Activated T-cell treated with anti-CD3 and anti-CD28 coated beads, Interleukin-2, amount 50 U/mL, for 72 hours (primary cell): ENCODE measurements around the gene MAFB. TPM values are rescaled to one million over a fixed set of nuclear protein-coding genes. Genes with fewer than 3 reads are reported as not detected.
A peak's percentile ranks its signal among the peaks of the same experiment; 100 is the strongest.

Experiments
- ATAC-seq, 2 donors: fragments of 150-1000 bp; cut with Tn5 transposase; replicated peaks in 1 of 2; 2 replicates each; pipeline ENCODE4 v1.10.0; 2021; ENCODE audit warnings: moderate library complexity in 2 of 2, mild to moderate bottlenecking in 1 of 2
- DNase-seq, 2 donors: peaks; one replicate each; pipeline ENCODE4 v3.0.0; 2021 to 2022; ENCODE audit warnings: mixed read lengths in 1 of 2
- H3K27ac Mint-ChIP-seq: one replicate; pipeline ENCODE4 v1.8.0; 2022; ENCODE audit warnings: mild to moderate bottlenecking, moderate library complexity, mixed read lengths
- H3K27me3 Mint-ChIP-seq: one replicate; pipeline ENCODE4 v1.8.0; 2022; ENCODE audit warnings: low read depth, mixed read lengths
- H3K36me3 Mint-ChIP-seq, 2 donors: one replicate each; pipeline ENCODE4 v1.8.0; 2022; ENCODE audit warnings: mixed read lengths in 2 of 2, mild to moderate bottlenecking in 1 of 2; ENCODE audit not compliant: insufficient read depth in 2 of 2
- H3K4me1 Mint-ChIP-seq: one replicate; pipeline ENCODE4 v1.8.0; 2022; ENCODE audit warnings: low read depth, mixed read lengths
- H3K4me3 Mint-ChIP-seq, 2 donors: one replicate each; pipeline ENCODE4 v1.8.0; 2022; ENCODE audit warnings: mild to moderate bottlenecking in 2 of 2, mixed read lengths in 2 of 2, moderate library complexity in 2 of 2
- H3K9me3 Mint-ChIP-seq, 2 donors: one replicate each; pipeline ENCODE4 v1.8.0; 2022; ENCODE audit warnings: mixed read lengths in 2 of 2
- total RNA-seq, 2 donors: library from RNA; stranded (reverse); gene quantifications; one replicate each; pipeline ENCODE4 v1.2.3, GENCODE V29; 2022

MAFB gene
- total RNA-seq, 2 donors from 2014 or later, result 0.19 to 0.39 TPM

DNA sequence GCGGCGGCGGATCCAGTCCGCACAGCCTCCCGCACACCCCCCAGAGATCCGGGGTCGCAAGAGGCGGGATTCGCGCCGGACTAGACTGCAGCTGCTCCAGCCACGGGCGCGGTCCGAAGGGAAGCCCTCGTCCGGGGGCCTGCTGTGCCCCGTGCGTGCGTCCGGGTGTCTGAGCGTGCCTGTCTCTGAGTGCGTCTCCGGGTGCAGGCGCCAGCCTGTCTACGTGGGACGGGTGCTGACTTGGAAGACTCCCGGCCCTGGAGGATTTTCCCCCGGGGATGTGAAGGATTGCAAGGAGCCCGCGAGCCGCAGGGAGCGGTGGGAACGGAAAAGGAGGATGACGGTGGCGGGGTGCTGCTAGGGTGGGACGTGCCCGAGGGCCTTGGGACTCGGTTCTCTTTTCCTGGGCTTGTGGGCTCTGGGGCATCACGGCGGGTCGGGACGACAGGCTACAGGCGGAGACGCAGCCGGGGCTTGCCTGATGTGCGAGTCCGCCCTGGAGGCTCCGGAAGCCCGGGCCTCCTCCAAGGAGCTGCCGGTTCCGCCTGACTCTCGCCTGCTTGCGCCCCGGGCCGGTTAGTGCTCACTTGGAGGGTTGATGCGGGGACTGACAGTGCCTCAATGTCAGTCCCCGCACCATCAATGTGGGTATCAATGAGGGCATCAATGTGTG lies 5.7 kb downstream of the MAFB start:
- no peaks in the 10 kb centered on the region for H3K9me3 Mint-ChIP-seq
- H3K27ac Mint-ChIP-seq, result no peak overlapping the region
- H3K4me1 Mint-ChIP-seq, result peaks cover 1% of the 10 kb centered on the region
- DNase-seq (no peak), ATAC-seq (no peak)
- peaks cover 85% of the 10 kb centered on the region for H3K27me3 Mint-ChIP-seq
- no peaks in the 10 kb centered on the region for H3K36me3 Mint-ChIP-seq
- H3K4me3 Mint-ChIP-seq, result peak overlapping the region in 1 of 2 donors; percentile 49

DNA sequence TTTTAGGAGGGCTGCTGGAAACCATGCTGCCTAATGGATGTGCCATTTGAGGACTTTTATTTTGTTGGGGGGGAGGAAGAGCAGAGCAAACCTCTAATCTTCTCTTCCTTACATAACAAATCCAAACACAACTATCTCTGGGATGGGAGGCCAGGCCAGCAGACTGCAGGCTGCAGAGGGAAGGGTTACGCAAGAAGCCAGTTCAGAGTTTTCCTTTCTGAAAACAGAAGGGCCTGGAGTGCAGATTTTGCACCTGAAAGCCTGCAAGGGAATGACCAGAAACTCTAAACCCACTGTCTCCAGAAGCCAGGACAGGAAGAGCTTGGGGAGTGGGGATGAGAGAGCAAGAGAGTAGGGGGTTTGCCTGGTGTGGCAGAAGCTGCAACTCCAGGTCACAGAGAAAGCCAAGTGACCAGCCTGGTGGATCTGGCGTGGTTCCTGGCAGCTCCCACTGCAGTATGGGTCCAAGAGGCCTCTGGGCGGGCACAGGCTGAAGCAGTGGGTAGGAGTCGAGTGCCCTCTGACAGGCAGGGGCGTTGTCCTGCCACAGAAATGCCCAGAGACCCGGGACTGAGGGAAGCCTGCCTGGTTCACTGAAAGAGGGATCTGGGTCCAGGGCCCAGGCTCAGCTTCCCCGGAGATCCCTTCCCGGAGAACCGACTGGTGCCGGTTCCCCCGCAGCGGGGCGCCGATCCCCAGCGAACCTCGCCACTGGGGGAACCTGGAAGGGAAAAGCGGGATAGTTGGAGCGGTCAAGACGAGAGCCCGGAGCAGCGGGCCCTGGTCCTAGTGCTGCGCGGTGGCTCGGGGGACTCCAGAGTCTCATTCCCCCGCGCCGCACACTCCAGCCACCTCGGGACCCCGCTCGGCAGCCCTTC lies 6.7 kb downstream of the MAFB start:
- H3K9me3 Mint-ChIP-seq, result no peaks in the 10 kb centered on the region

DNA sequence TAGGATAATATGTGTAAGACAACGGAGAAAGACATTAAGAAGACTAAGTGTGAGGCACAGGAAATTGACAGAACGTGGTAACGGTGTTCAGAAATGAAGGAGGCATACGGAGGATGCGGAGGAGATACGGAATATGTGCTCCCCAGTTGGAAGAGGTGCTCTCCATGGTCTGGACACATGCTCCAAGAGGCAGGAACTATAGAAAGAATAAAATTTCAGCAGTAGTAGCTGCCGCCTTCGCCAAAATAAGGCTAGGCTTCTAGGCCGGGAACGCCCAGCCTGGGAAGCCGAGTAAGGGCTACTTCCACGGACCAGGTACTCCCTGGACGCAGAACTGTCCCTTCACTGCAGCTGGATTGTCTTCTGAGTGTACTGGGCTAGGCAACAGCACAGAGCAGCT lies 7.4 kb downstream of the MAFB start:
- Mint-ChIP-seq H3K9me3 (no peaks in the 10 kb centered on the region), H3K27me3 (peaks cover 84% of the 10 kb centered on the region), H3K4me3 (no peak overlapping the region), H3K27ac (no peak overlapping the region), H3K4me1 (no peaks in the 10 kb centered on the region), H3K36me3 (no peaks in the 10 kb centered on the region)
- DNase-seq, result no peak
- no peak for ATAC-seq

More for the DNA sequence above, 6.7 kb downstream of the MAFB start:
- no peaks in the 10 kb centered on the region for H3K4me1 Mint-ChIP-seq
- peaks cover 85% of the 10 kb centered on the region for H3K27me3 Mint-ChIP-seq
- DNase-seq, result no peak
- H3K4me3 Mint-ChIP-seq, result peak overlapping the region; percentile 4 to 21
- H3K36me3 Mint-ChIP-seq, result no peaks in the 10 kb centered on the region
- no peak for ATAC-seq
- no peak overlapping the region for H3K27ac Mint-ChIP-seq

- H3K27me3 Mint-ChIP-seq, result peaks cover 84% of the 10 kb centered on the region
- H3K27ac Mint-ChIP-seq, result no peak overlapping the region
- no peaks in the 10 kb centered on the region for H3K9me3 Mint-ChIP-seq
- no peaks in the 10 kb centered on the region for H3K4me1 Mint-ChIP-seq
- no peak overlapping the region for H3K4me3 Mint-ChIP-seq
- no peak for ATAC-seq
- DNase-seq, result no peak
- no peaks in the 10 kb centered on the region for H3K36me3 Mint-ChIP-seq
These were observed 7.9 kb downstream of the MAFB start for GRCh38 chr20:40681165-40681564.

DNA sequence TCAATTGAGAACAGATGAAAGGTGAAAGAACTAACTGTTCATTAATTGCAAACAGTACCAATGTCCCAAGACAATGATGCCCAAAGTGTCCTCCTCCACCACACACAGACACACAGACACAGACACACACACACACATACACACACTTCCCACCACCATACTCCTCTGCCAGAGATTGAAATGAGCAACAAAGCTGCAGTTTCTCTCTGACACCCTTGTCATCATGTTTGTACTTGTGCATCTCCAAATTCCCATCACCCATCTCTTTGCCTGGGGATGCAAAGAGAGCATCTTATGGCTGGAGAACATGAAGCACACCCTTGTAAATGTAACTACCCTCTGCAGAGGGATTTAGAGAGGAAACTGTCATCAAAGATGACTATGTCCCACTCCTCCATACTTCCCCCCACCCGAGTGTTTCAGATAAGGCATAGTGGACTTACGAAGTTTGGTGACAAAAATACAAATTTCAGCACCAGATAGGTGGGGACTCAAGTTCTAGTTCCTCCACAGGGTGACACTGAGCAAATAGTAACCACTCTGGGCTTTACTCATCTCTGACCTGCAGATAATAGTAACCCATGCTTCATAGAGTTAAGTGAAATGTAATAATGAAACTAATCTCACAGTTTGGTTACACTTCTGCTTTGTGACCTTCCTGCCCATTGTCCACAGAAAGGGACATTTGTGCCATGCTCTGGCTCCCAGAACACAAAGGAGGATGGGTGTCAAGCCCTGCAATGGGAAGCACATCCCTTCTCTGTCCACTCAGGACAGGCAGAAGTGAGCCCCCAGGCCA lies 8.7 kb downstream of the MAFB start:
- Mint-ChIP-seq H3K27me3 (peaks cover 83% of the 10 kb centered on the region), H3K27ac (no peak overlapping the region), H3K4me1 (no peaks in the 10 kb centered on the region), H3K9me3 (no peaks in the 10 kb centered on the region), H3K4me3 (no peak overlapping the region), H3K36me3 (no peaks in the 10 kb centered on the region)
- no peak for ATAC-seq
- no peak for DNase-seq

- no peak for ATAC-seq
- H3K27ac Mint-ChIP-seq, result no peak overlapping the region
- no peak overlapping the region for H3K4me3 Mint-ChIP-seq
- H3K4me1 Mint-ChIP-seq, result no peaks in the 10 kb centered on the region
- no peaks in the 10 kb centered on the region for H3K9me3 Mint-ChIP-seq
- DNase-seq, result no peak
- H3K36me3 Mint-ChIP-seq, result no peaks in the 10 kb centered on the region
- H3K27me3 Mint-ChIP-seq, result peaks cover 73% of the 10 kb centered on the region
These were observed 9.9 kb downstream of the MAFB start for GRCh38 chr20:40679184-40679583.

GRCh38 chr20:40678286-40678875 lies 10.7 kb downstream of the MAFB start:
- DNase-seq (no peak), ATAC-seq (no peak)
- peaks cover 70% of the 10 kb centered on the region for H3K27me3 Mint-ChIP-seq
- no peak overlapping the region for H3K27ac Mint-ChIP-seq
- no peaks in the 10 kb centered on the region for H3K9me3 Mint-ChIP-seq
- no peaks in the 10 kb centered on the region for H3K4me1 Mint-ChIP-seq
- H3K4me3 Mint-ChIP-seq, result no peak overlapping the region
- H3K36me3 Mint-ChIP-seq, result no peaks in the 10 kb centered on the region

DNA sequence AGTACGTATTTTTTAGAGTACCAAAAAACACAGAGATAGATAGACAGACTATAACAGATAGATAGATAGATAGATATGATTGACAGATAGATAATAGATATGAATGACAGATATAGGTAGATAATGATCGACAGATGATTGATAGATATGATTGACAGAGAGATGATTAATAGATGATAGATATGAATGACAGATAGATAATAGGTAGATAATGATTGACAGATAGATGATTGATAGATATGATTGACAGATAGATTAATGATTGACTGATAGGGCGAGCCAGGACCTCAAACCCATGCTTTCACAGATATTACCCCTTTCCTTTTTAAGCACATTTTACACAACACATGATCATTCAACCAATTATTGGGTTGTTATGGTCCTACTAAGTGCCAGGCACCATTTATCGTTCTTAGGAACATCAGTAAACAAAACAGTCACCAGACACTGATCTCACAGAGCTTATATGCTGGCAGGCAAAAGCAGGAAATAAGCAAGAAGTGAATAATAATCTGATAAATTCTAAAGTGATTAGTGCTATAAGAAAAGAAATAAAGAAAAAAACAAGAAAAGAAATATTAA lies 11.6 kb downstream of the MAFB start:
- no peak for DNase-seq
- Mint-ChIP-seq H3K36me3 (no peaks in the 10 kb centered on the region), H3K4me1 (no peaks in the 10 kb centered on the region), H3K27ac (no peak overlapping the region), H3K9me3 (no peaks in the 10 kb centered on the region), H3K4me3 (no peak overlapping the region), H3K27me3 (peaks cover 61% of the 10 kb centered on the region)
- ATAC-seq, result no peak

GRCh38 chr20:40676491-40677269 lies 12.4 kb downstream of the MAFB start:
- H3K9me3 Mint-ChIP-seq, result no peaks in the 10 kb centered on the region
- no peaks in the 10 kb centered on the region for H3K4me1 Mint-ChIP-seq
- peaks cover 54% of the 10 kb centered on the region for H3K27me3 Mint-ChIP-seq
- DNase-seq (no peak), ATAC-seq (no peak)
- H3K36me3 Mint-ChIP-seq, result no peaks in the 10 kb centered on the region
- H3K27ac Mint-ChIP-seq, result no peak overlapping the region
- H3K4me3 Mint-ChIP-seq, result no peak overlapping the region

DNA sequence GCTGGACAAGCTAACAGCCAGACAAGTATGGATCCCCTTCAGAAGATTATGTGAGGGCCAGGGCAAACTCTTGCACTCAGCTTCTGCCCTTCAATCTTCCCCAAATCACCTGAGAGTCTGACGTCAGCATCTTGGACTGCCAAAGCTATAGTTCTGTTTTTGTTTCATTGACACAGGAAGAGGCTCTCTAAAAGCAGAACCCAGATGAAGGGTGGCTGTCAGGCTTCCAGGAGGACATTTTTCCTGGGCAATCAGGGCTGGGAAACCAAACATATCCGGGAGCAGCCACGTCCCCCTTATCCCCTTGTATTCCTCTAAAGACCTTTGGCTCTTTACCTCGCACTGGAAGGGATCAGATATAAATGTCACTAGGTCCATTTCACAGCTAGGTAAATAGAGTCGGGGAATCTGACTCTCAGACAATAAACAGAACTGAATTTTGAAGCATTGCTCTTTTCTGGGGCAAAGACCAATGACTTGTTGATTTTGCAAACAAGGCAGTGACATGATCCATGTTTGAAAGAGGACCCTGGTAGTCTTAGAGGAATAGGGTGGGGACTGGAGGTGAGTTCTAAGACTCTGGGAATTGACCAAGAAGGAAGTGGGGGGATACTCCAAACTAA lies 13.3 kb downstream of the MAFB start:
- DNase-seq (no peak), ATAC-seq (no peak)
- no peak overlapping the region for H3K27ac Mint-ChIP-seq
- no peaks in the 10 kb centered on the region for H3K9me3 Mint-ChIP-seq
- no peaks in the 10 kb centered on the region for H3K4me1 Mint-ChIP-seq
- no peak overlapping the region for H3K4me3 Mint-ChIP-seq
- peaks cover 47% of the 10 kb centered on the region for H3K27me3 Mint-ChIP-seq
- no peaks in the 10 kb centered on the region for H3K36me3 Mint-ChIP-seq

DNA sequence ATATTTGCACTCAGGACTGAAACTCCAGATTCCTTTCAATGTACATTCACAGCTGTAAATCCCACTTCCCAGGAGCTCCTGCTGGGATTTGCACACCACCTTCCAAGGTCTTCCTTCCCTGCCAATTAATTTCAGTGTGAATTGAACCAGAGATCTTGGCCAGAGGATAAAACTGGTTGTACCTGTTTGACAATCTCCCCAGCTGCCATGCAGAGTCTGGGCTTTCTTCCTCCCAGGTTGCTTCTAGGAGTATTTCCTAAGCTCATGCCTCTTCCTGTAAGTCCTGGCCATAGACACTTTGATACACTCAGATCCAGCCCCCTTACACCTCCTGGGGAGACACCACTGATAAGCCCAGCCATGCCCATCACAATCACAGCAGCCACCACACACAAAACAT lies 15.6 kb downstream of the MAFB start:
- Mint-ChIP-seq H3K27ac (no peak overlapping the region), H3K36me3 (no peaks in the 10 kb centered on the region), H3K27me3 (peaks cover 29% of the 10 kb centered on the region), H3K4me1 (no peaks in the 10 kb centered on the region), H3K9me3 (no peaks in the 10 kb centered on the region), H3K4me3 (no peak overlapping the region)
- DNase-seq (no peak), ATAC-seq (no peak)

GRCh38 chr20:40672095-40672494 lies 16.9 kb downstream of the MAFB start:
- no peak overlapping the region for H3K4me3 Mint-ChIP-seq
- ATAC-seq (no peak), DNase-seq (no peak)
- H3K36me3 Mint-ChIP-seq, result no peaks in the 10 kb centered on the region
- peaks cover 20% of the 10 kb centered on the region for H3K27me3 Mint-ChIP-seq
- no peaks in the 10 kb centered on the region for H3K4me1 Mint-ChIP-seq
- no peak overlapping the region for H3K27ac Mint-ChIP-seq
- no peaks in the 10 kb centered on the region for H3K9me3 Mint-ChIP-seq
